Left lung (tissue), 10 donors: ENCODE results near the gene VSX1. TPM values are rescaled to one million over a fixed set of nuclear protein-coding genes. Genes with fewer than 3 reads are reported as not detected.

ENCODE experiments used
- ATAC-seq: fragments of 200-7000 bp; cut with Tn5 transposase; one replicate; pipeline ENCODE4 v1.9.1; 2020; ENCODE audit warnings: moderate library complexity
- DNase-seq, 4 donors: peaks; one replicate each; pipeline ENCODE4 v3.0.0-alpha.2; 2013 to 2020
- H3K27ac ChIP-seq, 2 donors: fragments of 200-600 bp; sonication (generic) in 1 of 2; one replicate each; pipeline versions ENCODE4 v1.5.0 to v1.8.0; 2020 to 2021
- H3K27me3 ChIP-seq, 2 donors: fragments of 200-600 bp; sonication (generic) in 1 of 2; one replicate each; pipeline versions ENCODE4 v1.5.0 to v1.8.0; 2020 to 2021
- H3K36me3 ChIP-seq, 2 donors: fragments of 200-600 bp; sonication (generic) in 1 of 2; one replicate each; pipeline versions ENCODE4 v1.5.0 to v1.8.0; 2020 to 2021
- H3K4me1 ChIP-seq, 2 donors: fragments of 200-600 bp; one replicate each; pipeline ENCODE4 v1.8.0; 2021
- H3K4me3 ChIP-seq, 2 donors: fragments of 200-600 bp; sonication (generic) in 1 of 2; one replicate each; pipeline versions ENCODE4 v1.5.0 to v1.8.0; 2020 to 2021; ENCODE audit warnings: mild to moderate bottlenecking in 1 of 2
- H3K9me3 ChIP-seq, 2 donors: fragments of 200-600 bp; sonication (generic) in 1 of 2; one replicate each; pipeline versions ENCODE4 v1.5.0 to v1.8.0; 2020 to 2021
- CTCF ChIP-seq, 2 donors: fragments of 200-600 bp; sonication (generic) in 1 of 2; IDR thresholded peaks; one replicate each; pipeline versions ENCODE4 v1.5.0 to v1.8.0; 2021; ENCODE audit warnings: antibody characterized with exemption in 2 of 2
- intact Hi-C, 2 donors: fragments of 100-400 bp; cut with DNase I; formaldehyde crosslinking; loops; one replicate each; pipeline versions ENCODE4 v1.11.2 to v1.14.2; 2022
- polyA plus RNA-seq, 6 donors: library from polyadenylated mRNA; unstranded; fragments of 120-200 nt; gene quantifications; one replicate each; pipeline ENCODE4 v1.2.1, GENCODE V29; 2013; ENCODE audit not compliant: insufficient read length in 6 of 6
- total RNA-seq, 2 donors: library from RNA; stranded (reverse); fragmentation: NEBNext Ultra II Directional; extraction: Animal tissue kit (Norgen Biotek cat#: 25700); gene quantifications; one replicate each; pipeline ENCODE4 v1.2.1, GENCODE V29; 2021
- donor health status: DM: no; HTN: yes; CAD: no.
- donor health status: DM: no; HTN: no; CAD: no.

Gene VSX1
- total and polyA plus RNA-seq, 8 donors, result 0.10 TPM; not detected in 7

GRCh38 chr20:25050501-25051350 is 31.2 kb downstream of the VSX1 start:
- Histone ChIP-seq H3K4me3 (no peak overlapping the region), H3K9me3 (no peaks in the 10 kb centered on the region), H3K36me3 (peaks cover 0 to 17% of the 10 kb centered on the region in 2 donors), H3K27me3 (no peaks in the 10 kb centered on the region), H3K4me1 (peaks cover 40 to 66% of the 10 kb centered on the region in 2 donors), H3K27ac (no peak overlapping the region)
- no peak for TF ChIP-seq CTCF (IDR thresholded peaks at IDR 0.05)
- ATAC-seq (no peak), DNase-seq (peak in 1 of 4 donors; percentile 31)
- intact Hi-C loops, result no loop called here

GRCh38 chr20:25050082-25050481 is 31.9 kb downstream of the VSX1 start:
- H3K27ac ChIP-seq, result no peak overlapping the region
- no peaks in the 10 kb centered on the region for H3K27me3 ChIP-seq
- TF ChIP-seq CTCF (IDR thresholded peaks at IDR 0.05), result no peak
- peaks cover 34 to 66% of the 10 kb centered on the region in 2 donors for H3K4me1 ChIP-seq
- H3K4me3 ChIP-seq, result no peak overlapping the region
- DNase-seq, result no peak
- H3K9me3 ChIP-seq, result no peaks in the 10 kb centered on the region
- ATAC-seq, result no peak
- intact Hi-C loops, result no loop called here
- peaks cover 0 to 17% of the 10 kb centered on the region in 2 donors for H3K36me3 ChIP-seq

- no peaks in the 10 kb centered on the region for H3K27me3 ChIP-seq
- H3K27ac ChIP-seq, result no peak overlapping the region
- no peak for ATAC-seq
- DNase-seq, result peak in 1 of 4 donors; percentile 31
- intact Hi-C loops, result no loop called here
- H3K9me3 ChIP-seq, result no peaks in the 10 kb centered on the region
- H3K4me1 ChIP-seq, result peaks cover 31 to 64% of the 10 kb centered on the region in 2 donors
- H3K4me3 ChIP-seq, result no peak overlapping the region
- H3K36me3 ChIP-seq, result peaks cover 0 to 17% of the 10 kb centered on the region in 2 donors
- no peak for TF ChIP-seq CTCF (IDR thresholded peaks at IDR 0.05)
These were observed 32.5 kb downstream of the VSX1 start for GRCh38 chr20:25049261-25050060.

GRCh38 chr20:25048519-25048952 is 33.4 kb downstream of the VSX1 start:
- Histone ChIP-seq H3K9me3 (no peaks in the 10 kb centered on the region), H3K4me1 (peaks cover 22 to 62% of the 10 kb centered on the region in 2 donors), H3K27me3 (no peaks in the 10 kb centered on the region), H3K36me3 (peaks cover 0 to 17% of the 10 kb centered on the region in 2 donors), H3K4me3 (no peak overlapping the region), H3K27ac (no peak overlapping the region)
- peak in 1 of 4 donors; percentile 41 for DNase-seq
- no peak for TF ChIP-seq CTCF (IDR thresholded peaks at IDR 0.05)
- peak; percentile 49 for ATAC-seq
- intact Hi-C loops, result no loop called here

GRCh38 chr20:25047766-25048165 is 34.2 kb downstream of the VSX1 start:
- DNase-seq, result peak in 1 of 4 donors; percentile 53
- Histone ChIP-seq H3K27me3 (no peaks in the 10 kb centered on the region), H3K4me3 (no peak overlapping the region), H3K27ac (no peak overlapping the region), H3K9me3 (no peaks in the 10 kb centered on the region), H3K36me3 (peaks cover 0 to 17% of the 10 kb centered on the region in 2 donors), H3K4me1 (peaks cover 23 to 62% of the 10 kb centered on the region in 2 donors)
- ATAC-seq, result peak; percentile 47
- intact Hi-C loops, result no loop called here
- no peak for TF ChIP-seq CTCF (IDR thresholded peaks at IDR 0.05)
